ENCODE measurements around the gene RTN1. TPM values are rescaled to one million over a fixed set of nuclear protein-coding genes. Genes with fewer than 3 reads are reported as not detected.

RTN1 gene
- total RNA-seq, 1 donor from 2014 or later: 0.80 TPM

DNA sequence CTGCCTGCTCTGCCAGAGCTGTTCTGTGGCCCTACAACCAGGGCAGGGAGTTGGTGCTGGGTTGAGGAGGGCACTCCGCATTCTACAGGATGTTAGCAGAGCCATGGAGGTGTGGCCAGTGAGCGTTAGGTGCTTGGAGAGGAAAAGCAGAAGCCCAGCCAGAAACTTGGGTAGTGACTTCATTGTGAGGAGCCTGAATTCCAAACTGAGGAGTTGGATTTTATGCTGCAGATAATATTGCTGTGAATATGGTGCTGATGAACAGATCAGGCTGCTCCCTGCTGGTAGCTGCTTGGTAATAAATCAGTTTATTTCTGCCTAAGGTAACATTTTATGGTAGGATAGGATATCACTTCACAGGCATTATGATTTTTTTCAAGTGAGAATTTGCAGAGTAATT, 286.8 kb downstream of the RTN1 start:
- Histone ChIP-seq H3K27ac (replicated peaks) (no peak overlapping the region), H3K36me3 (no peaks in the 10 kb centered on the region), H3K4me3 (no peak overlapping the region), H3K9me3 (replicated peaks) (no peaks in the 10 kb centered on the region), H3K4me1 (no peaks in the 10 kb centered on the region), H3K27me3 (ENCODE audit: low read depth) (peaks cover 22% of the 10 kb centered on the region)
- intact Hi-C loops (cut with micrococcal nuclease): no loop called here
- no peak for DNase-seq
- TF ChIP-seq, protein P1, sequence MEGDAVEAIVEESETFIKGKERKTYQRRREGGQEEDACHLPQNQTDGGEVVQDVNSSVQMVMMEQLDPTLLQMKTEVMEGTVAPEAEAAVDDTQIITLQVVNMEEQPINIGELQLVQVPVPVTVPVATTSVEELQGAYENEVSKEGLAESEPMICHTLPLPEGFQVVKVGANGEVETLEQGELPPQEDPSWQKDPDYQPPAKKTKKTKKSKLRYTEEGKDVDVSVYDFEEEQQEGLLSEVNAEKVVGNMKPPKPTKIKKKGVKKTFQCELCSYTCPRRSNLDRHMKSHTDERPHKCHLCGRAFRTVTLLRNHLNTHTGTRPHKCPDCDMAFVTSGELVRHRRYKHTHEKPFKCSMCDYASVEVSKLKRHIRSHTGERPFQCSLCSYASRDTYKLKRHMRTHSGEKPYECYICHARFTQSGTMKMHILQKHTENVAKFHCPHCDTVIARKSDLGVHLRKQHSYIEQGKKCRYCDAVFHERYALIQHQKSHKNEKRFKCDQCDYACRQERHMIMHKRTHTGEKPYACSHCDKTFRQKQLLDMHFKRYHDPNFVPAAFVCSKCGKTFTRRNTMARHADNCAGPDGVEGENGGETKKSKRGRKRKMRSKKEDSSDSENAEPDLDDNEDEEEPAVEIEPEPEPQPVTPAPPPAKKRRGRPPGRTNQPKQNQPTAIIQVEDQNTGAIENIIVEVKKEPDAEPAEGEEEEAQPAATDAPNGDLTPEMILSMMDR (IDR thresholded peaks at IDR 0.05; ENCODE audit: borderline replicate concordance): no peak

- intact Hi-C loops (cut with micrococcal nuclease): no loop called here
- no peaks in the 10 kb centered on the region for H3K4me1 ChIP-seq
- no peak overlapping the region for H3K27ac ChIP-seq (replicated peaks)
- TF ChIP-seq, protein P1 (IDR thresholded peaks at IDR 0.05; ENCODE audit: borderline replicate concordance): no peak
- H3K9me3 ChIP-seq (replicated peaks): no peaks in the 10 kb centered on the region
- DNase-seq: no peak
- H3K27me3 ChIP-seq (ENCODE audit: low read depth): peaks cover 28% of the 10 kb centered on the region
- H3K36me3 ChIP-seq: no peaks in the 10 kb centered on the region
- no peak overlapping the region for H3K4me3 ChIP-seq
Measured at GRCh38 chr14:59582845-59583509, 287.6 kb downstream of the RTN1 start.

- no peaks in the 10 kb centered on the region for H3K36me3 ChIP-seq
- peaks cover 36% of the 10 kb centered on the region for H3K27me3 ChIP-seq (ENCODE audit: low read depth)
- H3K4me1 ChIP-seq: no peaks in the 10 kb centered on the region
- no peak overlapping the region for H3K4me3 ChIP-seq
- intact Hi-C loops (cut with micrococcal nuclease): no loop called here
- no peaks in the 10 kb centered on the region for H3K9me3 ChIP-seq (replicated peaks)
- no peak for DNase-seq
- TF ChIP-seq, protein P1 (IDR thresholded peaks at IDR 0.05; ENCODE audit: borderline replicate concordance): no peak
- no peak overlapping the region for H3K27ac ChIP-seq (replicated peaks)
Measured at GRCh38 chr14:59582161-59582560, 288.4 kb downstream of the RTN1 start.

DNA sequence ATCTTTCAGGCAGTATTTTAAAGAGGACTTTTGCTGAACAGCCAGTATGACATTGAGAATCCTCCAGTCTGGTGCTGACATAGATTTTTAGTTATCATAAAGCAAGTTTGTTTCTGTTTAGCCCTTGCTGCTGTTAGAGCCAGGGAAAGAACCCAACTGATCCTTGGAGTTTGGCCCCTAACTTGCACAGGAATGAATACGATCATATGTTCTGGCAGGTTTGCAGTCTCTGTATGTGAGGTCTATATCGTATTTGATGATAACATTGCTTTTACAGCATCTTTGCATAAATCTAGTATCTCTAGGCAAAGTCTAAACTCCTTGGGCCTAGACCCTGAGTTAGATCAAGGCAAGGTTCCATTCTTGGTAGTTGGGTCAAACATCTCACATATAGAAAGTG, 289.7 kb downstream of the RTN1 start:
- no peak overlapping the region for H3K27ac ChIP-seq (replicated peaks)
- peaks cover 48% of the 10 kb centered on the region for H3K27me3 ChIP-seq (ENCODE audit: low read depth)
- TF ChIP-seq, protein P1 (IDR thresholded peaks at IDR 0.05; ENCODE audit: borderline replicate concordance): no peak
- DNase-seq: no peak
- H3K4me3 ChIP-seq: no peak overlapping the region
- H3K36me3 ChIP-seq: no peaks in the 10 kb centered on the region
- intact Hi-C loops (cut with micrococcal nuclease): no loop called here
- peaks cover 9% of the 10 kb centered on the region for H3K4me1 ChIP-seq
- no peaks in the 10 kb centered on the region for H3K9me3 ChIP-seq (replicated peaks)

DNA sequence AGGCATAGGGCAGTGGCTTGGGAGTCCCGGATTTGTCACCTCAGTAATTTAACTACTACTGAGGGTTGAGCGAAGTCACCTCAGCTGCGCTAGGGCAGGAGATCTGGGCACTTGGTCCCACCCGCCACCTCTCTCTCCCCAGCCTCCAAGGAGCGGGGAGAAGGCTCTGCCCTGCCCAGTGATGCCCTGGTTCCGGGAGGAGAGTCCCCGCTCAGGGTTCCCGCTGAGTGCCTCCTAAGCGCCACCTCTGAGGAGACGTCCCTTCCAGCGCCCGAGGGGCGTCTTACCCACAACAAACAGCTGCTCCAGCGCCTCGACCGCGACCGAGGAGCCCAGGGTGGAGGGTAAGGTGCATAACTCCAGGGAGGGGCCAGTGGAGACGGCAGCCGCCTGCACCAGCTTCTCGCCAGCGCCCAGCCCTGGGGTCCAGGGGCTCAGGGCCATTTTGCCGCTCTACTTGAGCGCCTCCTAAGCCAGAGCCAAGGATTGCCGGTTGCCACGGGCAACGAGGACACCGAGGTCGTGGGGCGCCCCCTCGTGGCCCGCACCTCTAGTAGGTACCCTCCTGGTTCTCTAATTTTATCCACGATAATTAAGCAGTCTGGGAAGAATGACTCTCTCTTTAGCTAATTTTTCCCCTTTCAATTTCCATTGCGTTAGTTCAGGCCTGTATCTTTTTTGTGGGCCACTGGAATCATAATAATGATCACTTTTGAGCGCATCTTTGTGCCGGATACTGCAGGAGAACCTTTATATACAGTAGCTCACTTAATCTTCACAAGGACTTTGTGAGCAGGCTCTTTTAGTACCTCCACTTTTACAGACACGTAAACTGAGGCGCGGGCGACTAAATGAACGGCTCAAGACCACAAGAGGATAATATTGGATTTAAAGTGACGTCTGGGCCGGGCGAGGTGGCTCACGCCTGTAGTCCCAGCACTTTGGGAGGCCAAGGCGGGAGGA, 294.0 kb downstream of the RTN1 start, which contains the start of gene CCDC175:
Gene CCDC175, minus strand, starts transcription at position 481 of the 963 bp plus-strand sequence. Its CDS starts 37 bp downstream, at position 444.
- peak; percentile 80 for DNase-seq
- Histone ChIP-seq H3K4me1 (peaks cover 9% of the 10 kb centered on the region), H3K27ac (replicated peaks) (no peak within 1 kb of the TSS), H3K36me3 (no peaks in the 10 kb centered on the region), H3K4me3 (peak within 1 kb of the TSS; percentile 56), H3K27me3 (ENCODE audit: low read depth) (peaks cover 49% of the 10 kb centered on the region), H3K9me3 (replicated peaks) (no peaks in the 10 kb centered on the region)
- TF ChIP-seq, protein P1 (IDR thresholded peaks at IDR 0.05; ENCODE audit: borderline replicate concordance): peak; percentile 69
- intact Hi-C loops (cut with micrococcal nuclease): no loop called here

Data from left ventricle myocardium inferior (tissue), 1 donor.